Measurements from ENCODE around the gene IGF2BP1.

The IGF2BP1 gene

DNA sequence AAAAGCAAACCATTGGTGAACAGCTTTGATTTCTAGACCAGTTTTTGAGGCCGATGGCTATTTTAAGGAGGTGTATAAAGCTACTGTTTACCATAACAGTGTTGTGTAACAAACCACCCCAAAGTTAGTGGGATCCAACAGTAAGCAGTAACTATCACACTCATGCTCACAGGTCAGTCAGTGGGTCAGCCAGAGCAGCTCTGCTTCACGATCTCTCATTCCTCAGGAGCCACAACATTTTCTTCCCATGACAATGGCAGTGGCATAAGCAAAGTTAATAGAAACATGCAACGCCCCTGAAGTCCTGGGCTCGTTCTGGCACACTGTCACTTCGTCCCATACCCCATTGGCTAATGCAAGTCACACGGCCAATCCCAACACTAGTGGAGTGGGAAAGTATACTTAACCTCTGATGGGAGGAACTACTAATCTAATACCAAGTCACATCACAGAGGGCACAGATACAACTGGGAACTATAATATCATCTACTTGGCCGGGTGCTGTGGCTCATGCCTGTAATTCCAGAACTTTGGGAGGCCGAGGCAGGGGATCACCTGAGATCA is 107.4 kb downstream of the IGF2BP1 start:
- DNase-seq: no peak
